IMR-90 (cell line): ENCODE measurements around the gene FOXP4.

Source experiments
- CEBPB ChIP-seq: IDR thresholded peaks from 2 replicates; pipeline ENCODE4 v1.6.1; 2012; ENCODE audit warnings: low read depth, low read length, improper control_type of control experiment
- CHD1 ChIP-seq: IDR thresholded peaks from 2 replicates; pipeline ENCODE4 v1.6.1; 2012; ENCODE audit warnings: low read depth, low read length, improper control_type of control experiment
- FOS ChIP-seq: fragments of 150-350 bp; IDR thresholded peaks from 2 replicates; pipeline ENCODE4 v1.6.1; 2016; ENCODE audit warnings: low read depth, low read length
- MAFK ChIP-seq: IDR thresholded peaks from 2 replicates; pipeline ENCODE4 v1.6.1; 2012; ENCODE audit warnings: low read depth, low read length, improper control_type of control experiment
- MAZ ChIP-seq: IDR thresholded peaks from 2 replicates; pipeline ENCODE4 v1.6.1; 2012; ENCODE audit warnings: low read depth, mild to moderate bottlenecking, low read length, improper control_type of control experiment, moderate library complexity, borderline replicate concordance
- MXI1 ChIP-seq: IDR thresholded peaks from 2 replicates; pipeline ENCODE4 v1.6.1; 2012; ENCODE audit warnings: low read depth, mild to moderate bottlenecking, low read length, moderate library complexity, borderline replicate concordance
- POLR2A ChIP-seq: IDR thresholded peaks from 2 replicates; pipeline ENCODE4 v1.6.1; 2012; ENCODE audit warnings: mild to moderate bottlenecking, low read depth, low read length
- RCOR1 ChIP-seq: IDR thresholded peaks from 2 replicates; pipeline ENCODE4 v1.6.1; 2012; ENCODE audit warnings: mild to moderate bottlenecking, low read length, improper control_type of control experiment; ENCODE audit not compliant: insufficient replicate concordance
- RFX5 ChIP-seq: IDR thresholded peaks from 2 replicates; pipeline ENCODE4 v1.8.0; 2012; ENCODE audit warnings: low read depth, mild to moderate bottlenecking, low read length, moderate library complexity
- SMC3 ChIP-seq: fragments of 150-350 bp; IDR thresholded peaks from 2 replicates; pipeline ENCODE4 v1.6.1; 2016; ENCODE audit warnings: low read depth, mild to moderate bottlenecking, antibody characterized with exemption, low read length, moderate library complexity
- TF ChIP-seq, protein P1 (sequence below): conservative IDR thresholded peaks from 2 replicates; pipeline ENCODE4 v1.5.1; 2012; ENCODE audit warnings: mild to moderate bottlenecking, low read depth, low read length, improper control_type of control experiment
- TF ChIP-seq, protein P2 (sequence below): fragments of 150-350 bp; IDR thresholded peaks from 2 replicates; pipeline ENCODE4 v1.6.1; 2017; ENCODE audit warnings: mild to moderate bottlenecking, antibody characterized with exemption, low read length, low read depth

DNA sequence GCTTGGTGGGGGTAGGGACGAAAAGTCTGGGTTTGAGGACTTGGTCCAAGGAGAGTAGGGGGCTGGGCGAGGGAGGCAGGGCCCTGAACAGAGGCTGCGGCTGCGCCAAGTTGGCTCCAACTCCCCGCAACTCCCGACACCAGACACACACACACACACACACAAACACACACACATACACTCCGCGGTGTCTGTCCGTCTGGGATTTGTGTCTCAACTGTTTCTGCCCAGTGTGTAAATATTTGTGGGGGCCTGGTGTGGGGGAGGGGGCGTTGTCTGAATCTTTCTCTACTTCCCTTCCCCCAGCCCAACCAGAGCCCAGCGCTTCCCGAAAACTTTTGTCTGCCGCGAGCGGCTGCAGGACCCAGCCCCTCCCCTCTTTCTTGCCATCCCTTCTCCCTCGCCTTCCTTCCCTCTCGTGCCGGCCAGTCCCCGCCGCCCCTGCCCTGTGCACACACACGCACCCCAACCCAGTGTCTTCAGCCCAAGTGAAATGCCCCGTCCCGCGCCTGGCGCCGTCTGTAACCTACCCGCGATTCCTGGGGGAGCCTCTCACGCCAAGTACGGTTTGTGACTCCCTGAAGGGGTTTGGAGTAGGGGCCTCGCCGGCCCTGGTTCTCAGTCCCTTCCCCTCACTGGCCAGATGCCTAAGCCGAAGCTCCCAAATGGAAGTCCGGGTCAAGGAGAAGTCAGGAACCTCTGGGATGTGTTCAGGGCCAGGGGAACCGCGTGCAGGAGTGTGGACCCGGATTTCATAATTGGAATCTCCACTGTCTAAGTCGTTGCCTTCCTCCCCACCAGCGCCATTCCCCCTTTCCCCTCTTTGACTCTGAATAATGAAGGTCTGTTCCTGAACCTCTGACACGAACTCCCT, 93.0 kb downstream of the FOXP4 start:
- TF ChIP-seq, protein P1, sequence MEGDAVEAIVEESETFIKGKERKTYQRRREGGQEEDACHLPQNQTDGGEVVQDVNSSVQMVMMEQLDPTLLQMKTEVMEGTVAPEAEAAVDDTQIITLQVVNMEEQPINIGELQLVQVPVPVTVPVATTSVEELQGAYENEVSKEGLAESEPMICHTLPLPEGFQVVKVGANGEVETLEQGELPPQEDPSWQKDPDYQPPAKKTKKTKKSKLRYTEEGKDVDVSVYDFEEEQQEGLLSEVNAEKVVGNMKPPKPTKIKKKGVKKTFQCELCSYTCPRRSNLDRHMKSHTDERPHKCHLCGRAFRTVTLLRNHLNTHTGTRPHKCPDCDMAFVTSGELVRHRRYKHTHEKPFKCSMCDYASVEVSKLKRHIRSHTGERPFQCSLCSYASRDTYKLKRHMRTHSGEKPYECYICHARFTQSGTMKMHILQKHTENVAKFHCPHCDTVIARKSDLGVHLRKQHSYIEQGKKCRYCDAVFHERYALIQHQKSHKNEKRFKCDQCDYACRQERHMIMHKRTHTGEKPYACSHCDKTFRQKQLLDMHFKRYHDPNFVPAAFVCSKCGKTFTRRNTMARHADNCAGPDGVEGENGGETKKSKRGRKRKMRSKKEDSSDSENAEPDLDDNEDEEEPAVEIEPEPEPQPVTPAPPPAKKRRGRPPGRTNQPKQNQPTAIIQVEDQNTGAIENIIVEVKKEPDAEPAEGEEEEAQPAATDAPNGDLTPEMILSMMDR = no peak
- TF ChIP-seq FOS = no peak
- no peak for TF ChIP-seq POLR2A
- no peak for TF ChIP-seq CHD1
- TF ChIP-seq, protein P2, sequence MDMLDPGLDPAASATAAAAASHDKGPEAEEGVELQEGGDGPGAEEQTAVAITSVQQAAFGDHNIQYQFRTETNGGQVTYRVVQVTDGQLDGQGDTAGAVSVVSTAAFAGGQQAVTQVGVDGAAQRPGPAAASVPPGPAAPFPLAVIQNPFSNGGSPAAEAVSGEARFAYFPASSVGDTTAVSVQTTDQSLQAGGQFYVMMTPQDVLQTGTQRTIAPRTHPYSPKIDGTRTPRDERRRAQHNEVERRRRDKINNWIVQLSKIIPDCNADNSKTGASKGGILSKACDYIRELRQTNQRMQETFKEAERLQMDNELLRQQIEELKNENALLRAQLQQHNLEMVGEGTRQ = no peak
- TF ChIP-seq RCOR1 = no peak
- TF ChIP-seq CEBPB = no peak
- no peak for TF ChIP-seq RFX5
- TF ChIP-seq MAFK = no peak
- TF ChIP-seq MXI1 = no peak
- no peak for TF ChIP-seq SMC3
- TF ChIP-seq MAZ = no peak
